IMR-90 (cell line): ENCODE measurements around the gene SLC30A9. TPM values are rescaled to one million over a fixed set of nuclear protein-coding genes. Genes with fewer than 3 reads are reported as not detected.

Experiments
- ATAC-seq: fragments of 200-7000 bp; cut with Tn5 transposase; 2 replicates; pipeline ENCODE4 v1.9.1; 2020; ENCODE audit warnings: low read depth, mild to moderate bottlenecking, moderate library complexity
- BruUV-seq: library from RNA; stranded (reverse); fragments of 400-500 nt; replicated peaks from 2 replicates; lab custom pipeline; 2021; lab: Mats Ljungman, UMichigan
- CTCF ChIA-PET: fragments of 300-600 bp; formaldehyde crosslinking; extraction: SDS; loops from one replicate; lab custom pipeline; 2021; ENCODE audit warnings: antibody characterized with exemption; lab: Yijun Ruan, JAX
- POLR2A ChIA-PET: fragments of 300-600 bp; sonication (Branson Sonifier 250); formaldehyde crosslinking; loops from one replicate; lab custom pipeline; 2022; ENCODE audit warnings: antibody characterized with exemption; ENCODE audit not compliant: unreplicated experiment; lab: Charles Lee
- DNase-seq: peaks from one replicate; pipeline ENCODE4 v3.0.0; 2013
- H2AFZ ChIP-seq: replicated peaks from 2 replicates; pipeline ENCODE3; 2013; ENCODE audit warnings: low read length, mild to moderate bottlenecking; ENCODE audit not compliant: poor library complexity
- H2AK5ac ChIP-seq: 2 replicates; pipeline ENCODE4 v1.6.1; 2013; ENCODE audit warnings: low read depth, low read length, inconsistent platforms
- H2AK9ac ChIP-seq: replicated peaks from 2 replicates; pipeline ENCODE3; 2013; ENCODE audit warnings: mild to moderate bottlenecking, low read depth, low read length, moderate library complexity; ENCODE audit not compliant: poor library complexity
- H2BK120ac ChIP-seq: 2 replicates; pipeline ENCODE4 v1.6.1; 2013; ENCODE audit warnings: low read depth, low read length, inconsistent platforms
- H2BK15ac ChIP-seq: 3 replicates; pipeline ENCODE4 v1.6.1; 2013; ENCODE audit warnings: low read depth, low read length, inconsistent platforms
- H2BK20ac ChIP-seq: 2 replicates; pipeline ENCODE4 v1.6.1; 2013; ENCODE audit warnings: low read depth, mild to moderate bottlenecking, inconsistent platforms, low read length, moderate library complexity
- H2BK5ac ChIP-seq: 2 replicates; pipeline ENCODE4 v1.6.1; 2013; ENCODE audit warnings: mild to moderate bottlenecking, low read depth, low read length, inconsistent platforms; ENCODE audit not compliant: poor library complexity, severe bottlenecking
- H3K14ac ChIP-seq: replicated peaks from 2 replicates; pipeline ENCODE4 v1.6.1; 2013; ENCODE audit warnings: low read depth, low read length, inconsistent platforms
- H3K18ac ChIP-seq: 2 replicates; pipeline ENCODE4 v1.6.1; 2013; ENCODE audit warnings: low read depth, low read length, control low read depth
- H3K23ac ChIP-seq: 2 replicates; pipeline ENCODE4 v1.6.1; 2013; ENCODE audit warnings: low read depth, low read length, inconsistent platforms
- H3K27ac ChIP-seq: 2 replicates; pipeline ENCODE4 v1.5.1; 2013; ENCODE audit warnings: mild to moderate bottlenecking, control low read depth, low read length; ENCODE audit not compliant: insufficient read depth
- H3K27me3 ChIP-seq: 2 replicates; pipeline ENCODE4 v1.6.1; 2013; ENCODE audit warnings: low read length; ENCODE audit not compliant: control insufficient read depth, insufficient read depth
- H3K36me3 ChIP-seq: 2 replicates; pipeline ENCODE4 v1.6.1; 2013; ENCODE audit warnings: low read length, mixed read lengths; ENCODE audit not compliant: control insufficient read depth, insufficient read depth
- H3K4ac ChIP-seq: 2 replicates; pipeline ENCODE4 v1.6.1; 2013; ENCODE audit warnings: low read depth, low read length, inconsistent platforms
- H3K4me1 ChIP-seq: 2 replicates; pipeline ENCODE4 v1.6.1; 2013; ENCODE audit warnings: low read length, mixed read lengths; ENCODE audit not compliant: control insufficient read depth, insufficient read depth
- H3K4me2 ChIP-seq: 2 replicates; pipeline ENCODE4 v1.6.1; 2013; ENCODE audit warnings: low read depth, mild to moderate bottlenecking, control low read depth, low read length, moderate library complexity
- H3K4me3 ChIP-seq: 2 replicates; pipeline ENCODE4 v1.5.1; 2013; ENCODE audit warnings: low read depth, mild to moderate bottlenecking, control low read depth, low read length, moderate library complexity; ENCODE audit not compliant: insufficient read depth
- H3K56ac ChIP-seq: 2 replicates; pipeline ENCODE4 v1.6.1; 2013; ENCODE audit warnings: low read length, inconsistent platforms; ENCODE audit not compliant: insufficient read depth; ENCODE audit errors: extremely low read depth
- H3K79me1 ChIP-seq, 2 experiments: 2 replicates each; pipeline ENCODE4 v1.6.1; 2013; ENCODE audit warnings: low read length in 2 of 2, inconsistent platforms in 1 of 2, low read depth in 1 of 2
- H3K9ac ChIP-seq: 2 replicates; pipeline ENCODE4 v1.6.1; 2013; ENCODE audit warnings: low read depth, low read length, control low read depth
- H3K9me1 ChIP-seq: 2 replicates; pipeline ENCODE4 v1.6.1; 2013; ENCODE audit warnings: low read length, inconsistent platforms; ENCODE audit not compliant: insufficient read depth
- H3K9me3 ChIP-seq: 2 replicates; pipeline ENCODE4 v1.6.1; 2013; ENCODE audit warnings: low read length; ENCODE audit not compliant: control insufficient read depth, insufficient read depth
- H4K20me1 ChIP-seq: 2 replicates; pipeline ENCODE4 v1.6.1; 2013; ENCODE audit warnings: low read length, inconsistent platforms; ENCODE audit not compliant: insufficient read depth
- H4K5ac ChIP-seq: 2 replicates; pipeline ENCODE4 v1.6.1; 2013; ENCODE audit warnings: mild to moderate bottlenecking, low read depth, low read length, control low read depth
- H4K8ac ChIP-seq, 2 experiments: 2 replicates each; pipeline ENCODE4 v1.6.1; 2013; ENCODE audit warnings: low read depth in 2 of 2, low read length in 2 of 2, control low read depth in 1 of 2, inconsistent platforms in 1 of 2
- H4K91ac ChIP-seq: 2 replicates; pipeline ENCODE4 v1.6.1; 2013; ENCODE audit warnings: low read depth, low read length, inconsistent platforms; ENCODE audit not compliant: insufficient read depth
- FOS ChIP-seq: fragments of 150-350 bp; IDR thresholded peaks from 2 replicates; pipeline ENCODE4 v1.6.1; 2016; ENCODE audit warnings: low read depth, low read length
- MAFK ChIP-seq: IDR thresholded peaks from 2 replicates; pipeline ENCODE4 v1.6.1; 2012; ENCODE audit warnings: low read depth, low read length, improper control_type of control experiment
- POLR2A ChIP-seq: IDR thresholded peaks from 2 replicates; pipeline ENCODE4 v1.6.1; 2012; ENCODE audit warnings: mild to moderate bottlenecking, low read depth, low read length
- SMC3 ChIP-seq: fragments of 150-350 bp; IDR thresholded peaks from 2 replicates; pipeline ENCODE4 v1.6.1; 2016; ENCODE audit warnings: low read depth, mild to moderate bottlenecking, antibody characterized with exemption, low read length, moderate library complexity
- WGBS, 2 experiments: methylation state at CpG; one replicate each; pipeline versions ENCODE4 v1.1.5 to v1.1.7; 2013; ENCODE audit warnings: missing lambda C conversion rate in 2 of 2; ENCODE audit not compliant: insufficient read length in 1 of 2; ENCODE audit errors: extremely low coverage in 2 of 2; 5-methylcytosine and 5-hydroxymethylcytosine counted together
- dilution Hi-C: fragments of 300-500 bp; cut with HindIII; formaldehyde crosslinking; loops from one replicate; pipeline ENCODE4 v1.14.3; 2018; ENCODE audit warnings: low sequenced_read_pairs; ENCODE audit not compliant: unreplicated experiment
- in situ Hi-C: fragments of 300-500 bp; cut with MboI; formaldehyde crosslinking; loops from 3 replicates; pipeline ENCODE4 v1.14.3; 2019; ENCODE audit warnings: low sequenced_read_pairs, inconsistent platforms, mixed read lengths
- intact Hi-C: fragments of 100-400 bp; cut with micrococcal nuclease; formaldehyde crosslinking; loops from 2 replicates; pipeline ENCODE4 v1.10.0; 2022
- polyA plus RNA-seq, 3 experiments: library from polyadenylated mRNA; depleted of rRNA; stranded (reverse); fragments of >200 nt; gene quantifications; 2 replicates each; pipeline ENCODE4 v1.2.3, GENCODE V29; 2012; ENCODE audit warnings: low replicate concordance in 1 of 3
- total RNA-seq: library from RNA; depleted of rRNA; stranded (reverse); fragments of >200 nt; gene quantifications from 2 replicates; pipeline ENCODE4 v1.2.3, GENCODE V29; 2012
- TF ChIP-seq, protein P1 (sequence below): conservative IDR thresholded peaks from 2 replicates; pipeline ENCODE4 v1.5.1; 2012; ENCODE audit warnings: mild to moderate bottlenecking, low read depth, low read length, improper control_type of control experiment
- TF ChIP-seq, protein P2 (sequence below): fragments of 150-350 bp; IDR thresholded peaks from 2 replicates; pipeline ENCODE4 v1.6.1; 2017; ENCODE audit warnings: mild to moderate bottlenecking, antibody characterized with exemption, low read length, low read depth

The SLC30A9 gene
- total and polyA plus RNA-seq, 2 of the 4 experiments (the other 2 are of a cell fraction): 32.0 to 72.6 TPM

DNA sequence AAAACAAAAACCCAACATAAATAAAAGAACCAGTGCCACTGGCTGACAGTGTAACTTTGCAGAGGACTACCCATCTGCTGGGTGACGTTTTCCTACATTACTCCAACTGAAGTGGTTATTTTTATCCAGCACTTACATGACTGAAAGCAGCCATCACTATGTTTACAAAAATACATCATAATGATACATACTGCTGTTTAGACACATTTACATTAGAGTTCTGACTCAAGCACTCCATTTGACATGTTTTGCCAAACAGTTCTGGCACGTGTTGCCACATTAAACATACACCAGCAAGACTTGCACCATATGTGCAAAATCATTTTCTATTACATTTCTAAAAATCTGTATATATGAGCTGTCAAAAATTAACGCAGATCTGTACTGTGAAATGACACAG is 122.5 kb downstream of the SLC30A9 start:
- CTCF ChIA-PET: no interaction called here
- no TSS peak for BruUV-seq
- no peak for ATAC-seq

More for the DNA sequence above, 122.5 kb downstream of the SLC30A9 start:
- no peaks in the 10 kb centered on the region for H3K4me1 ChIP-seq
- no peak overlapping the region for H2BK20ac ChIP-seq
- H4K5ac ChIP-seq: no peak overlapping the region
- H4K91ac ChIP-seq: no peak overlapping the region
- H3K4me2 ChIP-seq: no peak overlapping the region
- H3K56ac ChIP-seq: no peak overlapping the region
- no peaks in the 10 kb centered on the region for H3K36me3 ChIP-seq
- no peak overlapping the region for H3K4ac ChIP-seq
- no peak overlapping the region for H2AK5ac ChIP-seq
- H3K23ac ChIP-seq: no peak overlapping the region
- H3K9me3 ChIP-seq: no peaks in the 10 kb centered on the region
- no peak overlapping the region for H3K4me3 ChIP-seq
- H4K20me1 ChIP-seq: no peaks in the 10 kb centered on the region
- no peak overlapping the region for H2BK15ac ChIP-seq
- no peak overlapping the region for H2AFZ ChIP-seq
- in situ Hi-C loops: no loop called here
- no peak for DNase-seq
- no peak overlapping the region for H2AK9ac ChIP-seq
- no peak overlapping the region for H4K8ac ChIP-seq
- no peak overlapping the region for H3K14ac ChIP-seq
- peaks cover 10% of the 10 kb centered on the region for H3K27me3 ChIP-seq
- intact Hi-C loops: no loop called here
- H2BK5ac ChIP-seq: no peak overlapping the region
- dilution Hi-C loops: no loop called here
- TF ChIP-seq, protein P1, sequence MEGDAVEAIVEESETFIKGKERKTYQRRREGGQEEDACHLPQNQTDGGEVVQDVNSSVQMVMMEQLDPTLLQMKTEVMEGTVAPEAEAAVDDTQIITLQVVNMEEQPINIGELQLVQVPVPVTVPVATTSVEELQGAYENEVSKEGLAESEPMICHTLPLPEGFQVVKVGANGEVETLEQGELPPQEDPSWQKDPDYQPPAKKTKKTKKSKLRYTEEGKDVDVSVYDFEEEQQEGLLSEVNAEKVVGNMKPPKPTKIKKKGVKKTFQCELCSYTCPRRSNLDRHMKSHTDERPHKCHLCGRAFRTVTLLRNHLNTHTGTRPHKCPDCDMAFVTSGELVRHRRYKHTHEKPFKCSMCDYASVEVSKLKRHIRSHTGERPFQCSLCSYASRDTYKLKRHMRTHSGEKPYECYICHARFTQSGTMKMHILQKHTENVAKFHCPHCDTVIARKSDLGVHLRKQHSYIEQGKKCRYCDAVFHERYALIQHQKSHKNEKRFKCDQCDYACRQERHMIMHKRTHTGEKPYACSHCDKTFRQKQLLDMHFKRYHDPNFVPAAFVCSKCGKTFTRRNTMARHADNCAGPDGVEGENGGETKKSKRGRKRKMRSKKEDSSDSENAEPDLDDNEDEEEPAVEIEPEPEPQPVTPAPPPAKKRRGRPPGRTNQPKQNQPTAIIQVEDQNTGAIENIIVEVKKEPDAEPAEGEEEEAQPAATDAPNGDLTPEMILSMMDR: no peak
- TF ChIP-seq MAFK (no peak), POLR2A (no peak), FOS (no peak), SMC3 (no peak)
- TF ChIP-seq, protein P2, sequence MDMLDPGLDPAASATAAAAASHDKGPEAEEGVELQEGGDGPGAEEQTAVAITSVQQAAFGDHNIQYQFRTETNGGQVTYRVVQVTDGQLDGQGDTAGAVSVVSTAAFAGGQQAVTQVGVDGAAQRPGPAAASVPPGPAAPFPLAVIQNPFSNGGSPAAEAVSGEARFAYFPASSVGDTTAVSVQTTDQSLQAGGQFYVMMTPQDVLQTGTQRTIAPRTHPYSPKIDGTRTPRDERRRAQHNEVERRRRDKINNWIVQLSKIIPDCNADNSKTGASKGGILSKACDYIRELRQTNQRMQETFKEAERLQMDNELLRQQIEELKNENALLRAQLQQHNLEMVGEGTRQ: no peak
- no peaks in the 10 kb centered on the region for H3K79me1 ChIP-seq
- no peak overlapping the region for H2BK120ac ChIP-seq
- POLR2A ChIA-PET: no interaction called here
- no peak overlapping the region for H3K9ac ChIP-seq
- no CpG with 5 or more reads among the region's 3 CpGs for WGBS, 2 experiments
- no peak overlapping the region for H3K18ac ChIP-seq
- H3K9me1 ChIP-seq: no peaks in the 10 kb centered on the region
- no peak overlapping the region for H3K27ac ChIP-seq
